ENCODE data around the gene ALDH1L2. TPM values are rescaled to one million over a fixed set of nuclear protein-coding genes. Genes with fewer than 3 reads are reported as not detected.
"Not testable (repeated sequence)": the region's sequence is repeated elsewhere in the genome, so short reads cannot be mapped to it uniquely, and the experiment has no call there.

ALDH1L2 gene
- polyA plus RNA-seq, 1 donor from 2014 or later, result 0.10 TPM

DNA sequence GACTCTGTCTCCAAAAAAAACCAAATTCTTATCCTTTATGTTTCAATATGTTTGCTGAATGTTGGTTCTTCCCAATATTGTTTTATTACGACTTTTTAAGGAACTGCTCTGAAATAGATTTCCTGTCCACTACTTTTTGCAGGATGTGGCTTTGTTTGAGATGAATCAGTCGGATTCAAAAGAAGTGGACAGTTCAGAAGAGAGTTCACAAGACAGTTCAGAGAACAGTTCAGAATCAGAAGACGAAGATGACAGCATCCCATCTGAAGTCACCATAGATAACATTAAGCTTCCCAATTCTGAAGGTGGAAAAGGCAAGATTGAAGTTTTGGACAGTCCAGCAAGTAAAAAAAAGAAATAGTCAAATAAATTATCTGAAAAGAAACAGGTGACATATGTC lies 89.9 kb downstream of the ALDH1L2 start:
- Mint-ChIP-seq H3K4me1 (peaks cover 0 to 15% (median 0%) of the 10 kb centered on the region in 3 donors), H3K4me3 (no peak overlapping the region), H3K36me3 (peaks cover 18% of the 10 kb centered on the region), H3K27ac (no peak overlapping the region), H3K27me3 (no peaks in the 10 kb centered on the region), H3K9me3 (peaks cover 0 to 1% (median 0%) of the 10 kb centered on the region in 3 donors)

DNA sequence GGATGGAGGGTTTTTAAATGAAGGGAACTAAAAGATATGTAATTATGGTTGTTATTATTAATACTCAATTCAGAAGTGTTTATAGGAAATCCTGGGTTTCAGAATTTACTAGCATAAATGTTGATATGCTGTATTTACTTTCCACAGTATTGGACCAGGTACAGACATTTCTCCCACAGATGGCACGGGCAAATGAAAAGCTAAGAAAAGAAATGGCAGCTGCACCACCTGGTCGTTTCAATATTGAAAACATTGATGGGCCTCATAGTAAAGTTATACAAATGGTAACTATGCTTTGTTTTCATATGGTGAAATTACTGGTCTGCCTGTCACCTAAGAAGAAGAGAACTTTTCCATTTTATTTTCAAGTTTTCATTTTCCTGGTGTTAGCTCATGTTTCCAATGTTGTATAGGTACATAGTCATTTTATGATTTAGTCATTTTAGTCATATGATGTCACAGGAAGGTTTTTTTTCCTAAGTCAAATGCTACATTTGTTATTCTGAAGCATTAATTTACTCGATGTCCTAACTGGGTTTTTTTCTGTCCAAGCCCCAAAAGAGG lies 92.6 kb downstream of the ALDH1L2 start:
- no peaks in the 10 kb centered on the region for H3K27me3 Mint-ChIP-seq
- H3K4me3 Mint-ChIP-seq, result no peak overlapping the region
- H3K36me3 Mint-ChIP-seq, result peaks cover 15% of the 10 kb centered on the region
- peaks cover 14 to 26% (median 15%) of the 10 kb centered on the region in 3 donors for H3K4me1 Mint-ChIP-seq
- H3K9me3 Mint-ChIP-seq, result peaks cover 0 to 2% (median 0%) of the 10 kb centered on the region in 3 donors
- H3K27ac Mint-ChIP-seq, result no peak overlapping the region

DNA sequence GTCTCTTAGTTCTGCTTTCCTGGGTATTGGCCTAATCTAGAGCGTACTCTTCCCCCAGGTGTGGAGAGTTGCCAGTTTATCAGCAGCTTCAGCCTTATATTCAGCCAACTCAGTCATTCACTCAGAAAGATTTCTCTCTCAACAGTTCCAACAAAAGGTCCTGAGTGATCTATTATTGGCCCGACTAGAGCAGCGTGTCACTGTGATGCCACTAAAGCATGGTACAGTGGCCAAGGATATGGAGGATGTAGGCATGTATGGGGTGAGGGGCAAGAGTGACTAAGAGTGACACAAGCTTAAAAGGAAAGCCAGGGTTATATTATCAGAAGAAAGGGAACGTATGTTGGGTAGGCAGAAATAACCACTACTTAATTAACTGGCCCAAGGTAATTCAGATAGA lies 93.3 kb downstream of the ALDH1L2 start:
- Mint-ChIP-seq H3K4me1 (peaks cover 16 to 29% (median 19%) of the 10 kb centered on the region in 3 donors), H3K36me3 (peaks cover 15% of the 10 kb centered on the region), H3K9me3 (peaks cover 0 to 2% (median 0%) of the 10 kb centered on the region in 3 donors), H3K27me3 (no peaks in the 10 kb centered on the region), H3K4me3 (no peak overlapping the region), H3K27ac (no peak overlapping the region)

DNA sequence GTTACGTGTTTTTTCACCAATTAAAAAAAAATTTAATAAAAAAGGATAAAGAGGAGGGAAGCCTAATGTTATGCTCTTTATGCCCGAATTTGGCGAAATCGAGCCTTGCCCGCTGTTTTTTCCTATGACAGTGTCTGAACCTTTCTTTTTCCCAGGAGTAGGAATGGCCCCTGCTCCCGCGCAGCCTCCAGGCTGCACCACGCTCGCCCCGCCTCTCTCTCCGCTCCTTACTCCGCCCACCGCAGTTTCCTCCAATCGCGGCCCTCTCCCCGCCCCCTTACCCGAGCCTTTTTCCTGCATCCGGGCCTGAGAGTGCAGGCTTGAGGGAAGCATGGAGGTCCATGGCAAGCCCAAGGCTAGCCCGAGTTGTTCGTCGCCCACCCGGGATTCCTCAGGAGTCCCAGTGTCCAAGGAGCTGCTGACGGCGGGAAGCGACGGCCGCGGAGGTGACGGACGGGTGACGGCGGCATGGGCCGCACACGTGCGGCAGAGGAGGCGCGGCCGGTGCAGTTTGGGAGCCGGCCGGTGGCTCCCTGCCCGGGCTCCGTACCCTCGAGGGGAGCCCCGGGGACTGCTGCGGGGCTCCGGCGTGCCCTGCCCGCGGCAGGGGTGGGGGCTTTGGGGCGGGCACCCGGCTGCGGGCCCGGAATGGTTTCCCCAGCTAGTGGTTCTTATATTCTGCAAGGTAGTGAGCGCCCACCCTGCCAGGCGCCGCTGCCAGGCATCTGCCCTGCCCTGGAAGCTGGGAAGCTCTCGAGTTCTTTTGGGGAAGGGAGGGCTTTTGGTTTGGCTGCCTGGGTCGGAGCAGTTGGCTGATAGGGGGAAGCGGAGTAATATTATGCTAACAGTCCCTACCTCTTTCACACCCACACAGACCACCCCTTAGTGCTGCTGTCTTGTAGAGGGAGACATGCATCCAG lies 98.0 kb downstream of the ALDH1L2 start, which contains the start of gene NOPCHAP1:
Gene NOPCHAP1, plus strand, starts transcription at position 295 of the 920 bp plus-strand sequence. Its CDS starts 37 bp downstream, at position 332.
- Mint-ChIP-seq H3K27ac (peak within 1 kb of the TSS in 2 of 3 donors; percentile 27 to 91), H3K4me3 (peak within 1 kb of the TSS; percentile 88 to 97 (median 94))

DNA sequence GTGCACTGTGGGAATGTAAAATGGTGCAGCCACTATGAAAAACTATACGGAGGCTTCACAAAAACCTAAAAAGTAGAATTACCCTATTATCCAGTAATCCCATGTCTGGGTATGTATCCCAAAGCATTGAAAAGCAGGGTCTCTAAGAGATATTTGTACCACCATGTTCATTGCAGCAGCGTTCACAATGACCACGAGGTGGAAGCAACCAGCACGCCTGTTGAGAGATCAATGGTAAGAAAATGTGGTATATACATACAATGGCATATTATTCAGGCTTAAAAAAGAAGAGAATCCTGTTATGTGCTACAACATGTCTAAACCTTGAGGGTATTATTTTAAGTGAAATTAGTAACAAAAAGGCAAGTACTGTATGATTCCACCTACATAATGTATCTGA lies 99.1 kb downstream of the ALDH1L2 start:
- no peak overlapping the region for H3K27ac Mint-ChIP-seq
- H3K4me1 Mint-ChIP-seq, result peaks cover 16 to 34% (median 26%) of the 10 kb centered on the region in 3 donors
- peaks cover 5% of the 10 kb centered on the region for H3K36me3 Mint-ChIP-seq
- peak overlapping the region; percentile 88 to 97 (median 94) for H3K4me3 Mint-ChIP-seq
- peaks cover 0 to 2% (median 0%) of the 10 kb centered on the region in 3 donors for H3K9me3 Mint-ChIP-seq
- H3K27me3 Mint-ChIP-seq, result no peaks in the 10 kb centered on the region

More for the DNA sequence above, 98.0 kb downstream of the ALDH1L2 start, which contains the start of gene NOPCHAP1:
- H3K27me3 Mint-ChIP-seq, result no peaks in the 10 kb centered on the region
- H3K9me3 Mint-ChIP-seq, result peaks cover 0 to 2% (median 0%) of the 10 kb centered on the region in 3 donors
- peaks cover 16 to 34% (median 29%) of the 10 kb centered on the region in 3 donors for H3K4me1 Mint-ChIP-seq
- peaks cover 5% of the 10 kb centered on the region for H3K36me3 Mint-ChIP-seq

DNA sequence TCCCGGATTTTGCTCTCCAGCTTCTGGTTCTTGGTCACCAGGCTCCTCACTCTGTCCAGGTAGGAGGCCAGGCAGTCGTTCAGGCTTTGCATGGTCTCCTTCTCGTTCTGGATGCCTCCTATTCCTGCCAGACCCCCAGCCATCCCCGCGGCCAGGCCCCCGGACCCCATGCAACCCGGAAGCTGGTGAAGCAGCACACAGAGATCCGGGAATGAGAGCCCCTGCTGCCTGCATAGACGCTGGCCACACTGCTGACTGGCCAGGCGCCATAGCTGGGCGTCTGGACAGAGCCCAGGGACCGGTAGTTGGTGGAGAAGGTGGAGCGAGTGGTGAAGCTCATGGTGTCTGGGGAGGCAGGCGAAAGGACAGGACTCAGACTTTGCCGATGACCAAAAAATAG lies 106.6 kb downstream of the ALDH1L2 start:
- H3K4me3 Mint-ChIP-seq, H3K27me3 Mint-ChIP-seq, H3K36me3 Mint-ChIP-seq, H3K9me3 Mint-ChIP-seq, H3K27ac Mint-ChIP-seq: not testable (repeated sequence)
- H3K4me1 Mint-ChIP-seq, result peaks cover 12 to 24% (median 12%) of the 10 kb centered on the region in 3 donors

DNA sequence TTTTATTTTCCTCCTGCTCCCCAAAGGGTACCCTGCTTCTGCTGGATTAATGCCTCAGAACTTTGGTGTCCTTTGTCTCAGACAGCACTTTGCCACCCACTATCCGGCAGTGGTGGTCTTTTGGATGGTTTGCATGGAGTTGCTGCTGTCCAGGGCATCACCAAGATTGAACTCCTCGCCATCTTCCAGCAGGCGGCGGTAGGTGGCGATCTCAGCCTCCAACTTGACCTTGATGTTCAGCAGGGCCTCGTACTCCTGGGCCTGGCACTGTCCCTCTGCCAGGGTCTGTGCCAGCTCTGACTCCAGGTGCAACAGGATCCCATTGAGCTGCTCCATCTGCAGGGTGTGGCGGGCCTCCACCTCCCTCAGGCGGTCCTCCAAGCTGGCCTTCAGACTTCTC lies 107.6 kb downstream of the ALDH1L2 start:
- Mint-ChIP-seq H3K27ac (no peak overlapping the region), H3K9me3 (no peaks in the 10 kb centered on the region), H3K27me3 (no peaks in the 10 kb centered on the region), H3K36me3 (no peaks in the 10 kb centered on the region), H3K4me1 (peaks cover 12 to 24% (median 12%) of the 10 kb centered on the region in 3 donors), H3K4me3 (peak overlapping the region in 1 of 4 donors; percentile 13)

DNA sequence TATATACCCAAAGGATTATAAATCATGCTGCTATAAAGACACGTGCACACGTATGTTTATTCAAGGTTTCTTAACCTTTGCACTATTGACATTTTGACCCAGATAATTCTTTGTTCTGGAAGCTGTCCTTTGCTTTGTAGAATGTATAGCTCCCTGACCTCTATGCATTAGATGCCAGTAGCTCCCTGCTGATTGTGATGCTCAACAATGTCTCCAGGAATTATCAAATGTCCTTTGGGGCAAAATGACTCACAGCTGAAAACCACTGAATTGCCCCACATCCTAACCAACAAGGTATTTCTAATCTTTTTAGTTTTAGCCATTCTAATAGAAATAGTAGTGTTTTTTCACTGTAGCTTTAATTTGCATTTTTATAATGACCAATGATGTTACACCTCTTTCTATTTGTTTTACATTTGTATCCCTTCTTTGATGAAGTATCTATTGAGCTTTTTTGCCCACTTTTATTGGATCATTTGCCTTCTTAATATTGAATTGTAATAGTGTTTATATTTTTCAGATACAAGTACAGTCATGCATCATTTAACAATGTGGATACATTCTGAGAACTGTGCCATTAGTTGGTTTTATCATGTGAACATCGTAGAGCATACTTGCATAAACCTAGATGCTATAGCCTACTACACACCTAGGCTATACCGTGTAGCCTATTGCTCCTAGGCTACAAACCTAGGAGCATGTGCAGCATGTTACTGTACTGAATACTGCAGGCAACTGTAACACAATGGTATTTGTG lies 108.5 kb downstream of the ALDH1L2 start:
- no peak overlapping the region for H3K4me3 Mint-ChIP-seq
- no peaks in the 10 kb centered on the region for H3K36me3 Mint-ChIP-seq
- H3K27ac Mint-ChIP-seq, result no peak overlapping the region
- peaks cover 12 to 24% (median 12%) of the 10 kb centered on the region in 3 donors for H3K4me1 Mint-ChIP-seq
- no peaks in the 10 kb centered on the region for H3K27me3 Mint-ChIP-seq
- H3K9me3 Mint-ChIP-seq, result no peaks in the 10 kb centered on the region

DNA sequence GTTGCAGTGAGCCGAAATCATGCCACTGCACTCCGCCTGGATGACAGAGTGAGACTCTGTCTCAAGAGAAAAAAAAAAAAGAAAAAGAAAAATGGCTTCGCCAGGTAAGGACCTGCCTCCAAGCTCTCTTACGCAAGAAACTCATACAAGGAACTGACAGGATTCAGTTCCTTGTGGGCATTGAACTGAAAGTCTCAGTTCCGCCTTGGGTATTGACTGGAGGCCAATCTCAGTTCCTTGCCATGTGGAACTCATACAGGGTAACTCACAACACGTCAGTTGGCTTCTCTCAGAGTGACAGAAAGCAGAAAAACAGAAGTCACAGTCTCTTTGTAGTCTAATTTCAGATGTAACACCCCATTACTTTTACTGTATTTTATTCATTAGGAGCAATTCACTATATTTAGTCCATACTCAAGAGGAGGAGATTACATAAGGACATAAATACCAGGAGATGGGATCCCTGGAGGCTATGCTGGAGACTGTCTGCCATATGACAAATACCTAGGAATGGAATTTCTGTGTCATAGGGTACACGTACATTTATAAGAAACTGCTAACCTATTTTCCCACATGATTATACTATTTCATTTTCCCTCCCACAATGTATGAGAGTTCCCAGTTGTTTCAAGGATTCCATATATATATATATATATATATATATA lies 109.5 kb downstream of the ALDH1L2 start:
- Mint-ChIP-seq H3K36me3 (no peaks in the 10 kb centered on the region), H3K4me1 (peaks cover 12 to 24% (median 12%) of the 10 kb centered on the region in 3 donors), H3K4me3 (peak overlapping the region in 3 of 4 donors; percentile 2 to 69 (median 30)), H3K9me3 (no peaks in the 10 kb centered on the region), H3K27ac (peak overlapping the region; percentile 1 to 76 (median 35)), H3K27me3 (no peaks in the 10 kb centered on the region)

DNA sequence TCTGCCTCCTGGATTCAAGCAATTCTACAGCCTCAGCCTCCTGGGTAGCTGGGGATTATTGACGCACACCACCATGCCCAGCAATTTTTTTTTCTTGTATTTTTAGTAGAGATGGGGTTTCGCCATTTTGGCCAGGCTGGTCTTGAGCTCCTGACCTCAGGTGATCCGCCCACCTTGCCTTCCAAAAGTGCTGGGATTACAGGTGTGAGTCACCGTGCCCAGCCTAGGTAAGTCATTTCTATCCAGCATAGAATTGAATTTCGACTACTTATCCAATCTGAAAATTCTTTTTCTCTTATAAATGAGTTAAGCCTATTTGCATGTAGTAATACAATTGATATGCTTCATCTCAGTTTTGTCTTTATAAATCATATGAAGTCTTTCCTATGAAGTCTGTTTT lies 111.0 kb downstream of the ALDH1L2 start:
- H3K4me1 Mint-ChIP-seq, result peaks cover 12 to 24% (median 23%) of the 10 kb centered on the region in 3 donors
- H3K4me3 Mint-ChIP-seq, result no peak overlapping the region
- no peaks in the 10 kb centered on the region for H3K36me3 Mint-ChIP-seq
- H3K27me3 Mint-ChIP-seq, result no peaks in the 10 kb centered on the region
- H3K27ac Mint-ChIP-seq, result no peak overlapping the region
- H3K9me3 Mint-ChIP-seq, result no peaks in the 10 kb centered on the region

DNA sequence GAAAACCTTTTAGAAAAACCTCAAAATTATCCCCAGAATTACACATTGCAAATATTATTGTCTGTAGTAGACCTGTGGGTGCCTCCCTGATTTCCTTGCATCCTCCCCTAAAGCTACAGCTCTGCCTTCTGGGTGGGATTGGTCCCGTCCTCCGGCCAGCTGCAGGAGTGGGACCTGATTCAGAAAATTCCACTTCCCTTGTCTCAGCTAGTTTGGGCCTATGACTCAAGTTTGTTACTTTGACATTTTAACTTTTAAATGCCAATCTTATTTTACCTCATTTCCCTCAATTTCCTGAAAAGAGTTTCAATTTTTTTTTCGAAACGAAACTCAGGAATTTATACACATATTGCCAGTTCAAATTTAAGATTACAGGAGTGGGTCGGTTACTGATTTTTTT lies 113.0 kb downstream of the ALDH1L2 start:
- peaks cover 16 to 28% (median 26%) of the 10 kb centered on the region in 3 donors for H3K4me1 Mint-ChIP-seq
- no peaks in the 10 kb centered on the region for H3K27me3 Mint-ChIP-seq
- no peaks in the 10 kb centered on the region for H3K36me3 Mint-ChIP-seq
- no peak overlapping the region for H3K4me3 Mint-ChIP-seq
- no peaks in the 10 kb centered on the region for H3K9me3 Mint-ChIP-seq
- H3K27ac Mint-ChIP-seq, result no peak overlapping the region

Measured in IgD-negative memory B cell (primary cell).